HCT116 (cell line): ENCODE data around the gene MRPS18A. TPM values are rescaled to one million over a fixed set of nuclear protein-coding genes. Genes with fewer than 3 reads are reported as not detected.

ENCODE experiments used
- ATAC-seq: fragments of 200-7000 bp; cut with Tn5 transposase; 2 replicates; pipeline ENCODE4 v1.9.1; 2020; ENCODE audit warnings: mild to moderate bottlenecking, moderate library complexity
- BruUV-seq: library from RNA; stranded (reverse); fragments of 400-500 nt; replicated peaks from 2 replicates; lab custom pipeline; 2021; lab: Mats Ljungman, UMichigan
- CTCF ChIA-PET: fragments of 300-600 bp; sonication (Branson Sonifier 250); formaldehyde crosslinking; loops from one replicate; lab custom pipeline; 2021; ENCODE audit warnings: antibody characterized with exemption; lab: Charles Lee
- POLR2A ChIA-PET: fragments of 300-600, 350-600 bp; sonication (Branson Sonifier 250); formaldehyde crosslinking; loops from one replicate; lab custom pipeline; 2021; ENCODE audit warnings: antibody characterized with exemption; lab: Charles Lee
- RAD21 ChIA-PET, 2 experiments: fragments of 300-600 bp; sonication (Branson Sonifier 250); formaldehyde crosslinking; loops; one replicate each; lab custom pipeline; 2023; ENCODE audit warnings: low total read pairs in 2 of 2; ENCODE audit not compliant: uncharacterized antibody in 2 of 2, unreplicated experiment in 2 of 2, low non-redundant PET in 1 of 2; lab: Charles Lee
- DNase-seq: peaks from one replicate; pipeline ENCODE4 v3.0.0-alpha.2; 2010; ENCODE audit warnings: low read depth, low spot score
- H2AFZ ChIP-seq: fragments of 200-600 bp; shearing (Covaris generic), sonication (generic); 2 replicates; pipeline ENCODE4 v1.6.1; 2017; ENCODE audit warnings: low read depth, mixed run types, mixed read lengths, antibody characterized with exemption, low read length; ENCODE audit not compliant: poor library complexity, severe bottlenecking
- H3K27ac ChIP-seq: 2 replicates; pipeline ENCODE4 v1.5.1; 2012; ENCODE audit warnings: low read depth, low read length
- H3K27me3 ChIP-seq: fragments of 200-600 bp; sonication (generic); 2 replicates; pipeline ENCODE4 v1.6.1; 2016; ENCODE audit warnings: mixed run types, low read length, mixed read lengths; ENCODE audit not compliant: insufficient read depth
- H3K36me3 ChIP-seq, 2 experiments: fragments of 200-500 bp in 1 of 2; fragments of 200-600 bp in 1 of 2; sonication (Bioruptor generic) in 1 of 2; sonication (generic) in 1 of 2; 2 replicates each; pipeline versions ENCODE4 v1.5.1 to v1.6.1; 2014 to 2016; ENCODE audit warnings: low read length in 2 of 2, inconsistent platforms in 1 of 2, mixed read lengths in 1 of 2, mixed run types in 1 of 2; ENCODE audit not compliant: insufficient read depth in 2 of 2, control insufficient read depth in 1 of 2
- H3K4me1 ChIP-seq, 2 experiments: fragments of 200-600 bp in 1 of 2; sonication (generic) in 1 of 2; 2 replicates each; pipeline versions ENCODE4 v1.5.1 to v1.6.1; 2012 to 2017; ENCODE audit warnings: low read length in 2 of 2, inconsistent platforms in 1 of 2, mild to moderate bottlenecking in 1 of 2, mixed read lengths in 1 of 2, mixed run types in 1 of 2, moderate library complexity in 1 of 2; ENCODE audit not compliant: insufficient read depth in 2 of 2, control insufficient read depth in 1 of 2
- H3K4me2 ChIP-seq: fragments of 200-600 bp; sonication (generic); 2 replicates; pipeline ENCODE4 v1.6.1; 2017; ENCODE audit warnings: mixed run types, low read length, mixed read lengths
- H3K4me3 ChIP-seq, 2 experiments: fragments of 200-600 bp in 1 of 2; sonication (generic) in 1 of 2; replicated peaks in 1 of 2; 2 replicates each; pipeline ENCODE4 v1.5.1; 2011 to 2016; ENCODE audit warnings: low read length in 2 of 2, control low read depth in 1 of 2, low read depth in 1 of 2, mild to moderate bottlenecking in 1 of 2, mixed read lengths in 1 of 2, mixed run types in 1 of 2
- H3K79me2 ChIP-seq: fragments of 200-600 bp; sonication (generic); 2 replicates; pipeline ENCODE4 v1.6.1; 2017; ENCODE audit warnings: mild to moderate bottlenecking, mixed run types, low read length, moderate library complexity, mixed read lengths; ENCODE audit not compliant: insufficient read depth
- H3K9ac ChIP-seq: fragments of 200-600 bp; sonication (generic); 2 replicates; pipeline ENCODE4 v1.6.1; 2016; ENCODE audit warnings: low read length, mixed read lengths
- H3K9me2 ChIP-seq: fragments of 200-600 bp; sonication (generic), shearing (Covaris generic); 2 replicates; pipeline ENCODE4 v1.6.1; 2017; ENCODE audit warnings: mixed run types, mild to moderate bottlenecking, moderate library complexity; ENCODE audit not compliant: insufficient read depth
- H3K9me3 ChIP-seq, 2 experiments: fragments of 200-500 bp in 1 of 2; fragments of 200-600 bp in 1 of 2; sonication (Bioruptor generic) in 1 of 2; sonication (generic) in 1 of 2; 2 replicates each; pipeline ENCODE4 v1.6.1; 2014 to 2017; ENCODE audit warnings: low read length in 2 of 2, mixed read lengths in 2 of 2, inconsistent platforms in 1 of 2, low read depth in 1 of 2, mild to moderate bottlenecking in 1 of 2, mixed run types in 1 of 2, moderate library complexity in 1 of 2; ENCODE audit not compliant: control insufficient read depth in 1 of 2, insufficient read depth in 1 of 2
- H4K20me1 ChIP-seq: fragments of 200-600 bp; sonication (generic), shearing (Covaris generic); 2 replicates; pipeline ENCODE4 v1.6.1; 2017; ENCODE audit warnings: mixed run types, mild to moderate bottlenecking, moderate library complexity; ENCODE audit not compliant: insufficient read depth
- CBX3 ChIP-seq: IDR thresholded peaks from 2 replicates; pipeline ENCODE4 v1.6.1; 2012; ENCODE audit warnings: low read depth
- ELF1 ChIP-seq: IDR thresholded peaks from 2 replicates; pipeline ENCODE4 v1.6.1; 2012; ENCODE audit warnings: low read depth, borderline replicate concordance
- RAD21 ChIP-seq: IDR thresholded peaks from 2 replicates; pipeline ENCODE4 v1.6.1; 2012; ENCODE audit warnings: low read depth, mild to moderate bottlenecking
- SIN3A ChIP-seq: IDR thresholded peaks from 2 replicates; pipeline ENCODE4 v1.6.1; 2012; ENCODE audit warnings: low read depth
- SRF ChIP-seq: IDR thresholded peaks from 2 replicates; pipeline ENCODE4 v1.6.1; 2012; ENCODE audit warnings: low read depth
- intact Hi-C: fragments of 100-400 bp; cut with micrococcal nuclease; formaldehyde crosslinking; loops from 2 replicates; pipeline ENCODE4 v1.10.0; 2022
- total RNA-seq: library from RNA; stranded (reverse); gene quantifications from one replicate; pipeline ENCODE4 v1.2.1, GENCODE V29; 2021; ENCODE audit not compliant: unreplicated experiment
- TF ChIP-seq, protein P1 (sequence below): IDR thresholded peaks from 2 replicates; pipeline ENCODE4 v1.6.1; 2011; ENCODE audit warnings: mild to moderate bottlenecking, low read length, moderate library complexity; ENCODE audit not compliant: insufficient replicate concordance; ENCODE audit errors: extremely low read depth

MRPS18A gene
- total RNA-seq, 1 experiment from 2014 or later = 63.0 TPM

GRCh38 chr6:43687437-43688347 lies at the start of gene MRPS18A (continued):
- TF ChIP-seq SIN3A (peak; percentile 50; the same call in 1 of the 2 replicates), CBX3 (no peak), ELF1 (peak; percentile 40; the same call in 1 of the 2 replicates)
- TF ChIP-seq, protein P1, sequence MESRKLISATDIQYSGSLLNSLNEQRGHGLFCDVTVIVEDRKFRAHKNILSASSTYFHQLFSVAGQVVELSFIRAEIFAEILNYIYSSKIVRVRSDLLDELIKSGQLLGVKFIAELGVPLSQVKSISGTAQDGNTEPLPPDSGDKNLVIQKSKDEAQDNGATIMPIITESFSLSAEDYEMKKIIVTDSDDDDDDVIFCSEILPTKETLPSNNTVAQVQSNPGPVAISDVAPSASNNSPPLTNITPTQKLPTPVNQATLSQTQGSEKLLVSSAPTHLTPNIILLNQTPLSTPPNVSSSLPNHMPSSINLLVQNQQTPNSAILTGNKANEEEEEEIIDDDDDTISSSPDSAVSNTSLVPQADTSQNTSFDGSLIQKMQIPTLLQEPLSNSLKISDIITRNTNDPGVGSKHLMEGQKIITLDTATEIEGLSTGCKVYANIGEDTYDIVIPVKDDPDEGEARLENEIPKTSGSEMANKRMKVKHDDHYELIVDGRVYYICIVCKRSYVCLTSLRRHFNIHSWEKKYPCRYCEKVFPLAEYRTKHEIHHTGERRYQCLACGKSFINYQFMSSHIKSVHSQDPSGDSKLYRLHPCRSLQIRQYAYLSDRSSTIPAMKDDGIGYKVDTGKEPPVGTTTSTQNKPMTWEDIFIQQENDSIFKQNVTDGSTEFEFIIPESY = no peak

DNA sequence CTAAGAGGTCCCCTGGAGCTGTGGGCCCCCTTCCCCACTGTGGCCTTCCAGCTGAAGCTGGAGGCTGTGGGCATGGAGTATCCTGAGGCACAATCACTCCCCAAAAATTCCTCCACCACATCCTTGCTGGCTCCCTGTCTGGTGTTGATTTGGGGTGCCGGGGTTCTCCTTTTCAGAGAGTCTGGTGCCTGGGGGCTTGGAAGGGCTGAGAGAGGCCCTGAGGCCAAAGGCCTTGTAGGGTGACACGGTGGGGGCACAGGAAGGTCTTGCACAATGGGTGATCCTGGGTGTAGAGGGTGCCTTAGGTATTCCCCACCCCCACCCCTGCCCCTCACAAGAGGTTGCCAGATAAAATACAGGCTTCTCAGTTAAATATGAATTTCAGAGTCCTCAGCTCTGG lies 49.3 kb upstream of the MRPS18A start:
- Histone ChIP-seq H3K4me2 (no peak overlapping the region), H3K4me1 (peaks cover 0 to 7% of the 10 kb centered on the region in 2 experiments; a peak in 3 of 4 replicates)
- no peak for ATAC-seq

More for the DNA sequence above, 49.3 kb upstream of the MRPS18A start:
- H3K9ac ChIP-seq = no peak overlapping the region
- no peak overlapping the region for H2AFZ ChIP-seq
- CTCF ChIA-PET = no interaction called here
- H3K9me3 ChIP-seq = no peaks in the 10 kb centered on the region
- intact Hi-C loops = no loop called here
- H3K79me2 ChIP-seq = no peaks in the 10 kb centered on the region
- no TSS peak for BruUV-seq
- no peaks in the 10 kb centered on the region for H3K36me3 ChIP-seq
- DNase-seq = no peak
- H3K9me2 ChIP-seq = no peaks in the 10 kb centered on the region
- TF ChIP-seq RAD21 (no peak), SRF (no peak)
- TF ChIP-seq, all 23 proteins: peak for 0
- no peaks in the 10 kb centered on the region for H3K27me3 ChIP-seq
- H3K4me3 ChIP-seq = no peak overlapping the region
- H3K27ac ChIP-seq = no peak overlapping the region
- ChIA-PET POLR2A (no interaction called here), RAD21 (no interaction called here)
- H4K20me1 ChIP-seq = no peaks in the 10 kb centered on the region
